Progenitor cell of endocrine pancreas (in vitro differentiated cells): ENCODE measurements around the gene SELENOK. TPM values are rescaled to one million over a fixed set of nuclear protein-coding genes. Genes with fewer than 3 reads are reported as not detected.

Source experiments
- DNase-seq: peaks from one replicate; pipeline ENCODE4 v3.0.0; 2021; ENCODE audit warnings: low spot score; ENCODE audit not compliant: unreplicated experiment
- H3K27ac Mint-ChIP-seq: 2 replicates; pipeline ENCODE4 v1.8.0; 2021; ENCODE audit warnings: mild to moderate bottlenecking, moderate library complexity, mixed read lengths
- H3K27me3 Mint-ChIP-seq: 2 replicates; pipeline ENCODE4 v1.8.0; 2021; ENCODE audit warnings: mixed read lengths
- H3K36me3 Mint-ChIP-seq: 2 replicates; pipeline ENCODE4 v1.8.0; 2022; ENCODE audit warnings: mixed read lengths; ENCODE audit not compliant: insufficient read depth
- H3K4me1 Mint-ChIP-seq: 2 replicates; pipeline ENCODE4 v1.8.0; 2021; ENCODE audit warnings: low read depth, mixed read lengths
- H3K4me3 Mint-ChIP-seq: 2 replicates; pipeline ENCODE4 v1.8.0; 2021; ENCODE audit warnings: low read depth, mild to moderate bottlenecking, moderate library complexity, mixed read lengths
- H3K9me3 Mint-ChIP-seq: 2 replicates; pipeline ENCODE4 v1.8.0; 2021; ENCODE audit warnings: low read depth, mixed read lengths
- CTCF ChIP-seq: fragments of 200-600 bp; sonication (generic); IDR thresholded peaks from one replicate; pipeline ENCODE4 v1.5.0; 2021; ENCODE audit warnings: antibody characterized with exemption, mild to moderate bottlenecking; ENCODE audit not compliant: unreplicated experiment
- total RNA-seq: library from RNA; stranded (reverse); gene quantifications from 2 replicates; pipeline ENCODE4 v1.2.1, GENCODE V29; 2021

Gene SELENOK
- total RNA-seq, 1 donor from 2014 or later = 40.2 TPM

GRCh38 chr3:53913401-53913800 lies 21.7 kb upstream of the SELENOK start:
- peaks cover 4% of the 10 kb centered on the region for H3K9me3 Mint-ChIP-seq
- no peak for DNase-seq
- no peaks in the 10 kb centered on the region for H3K4me1 Mint-ChIP-seq
- TF ChIP-seq CTCF = no peak
- H3K27ac Mint-ChIP-seq = no peak overlapping the region
- H3K27me3 Mint-ChIP-seq = peaks cover 30% of the 10 kb centered on the region
- no peak overlapping the region for H3K4me3 Mint-ChIP-seq
- H3K36me3 Mint-ChIP-seq = no peaks in the 10 kb centered on the region

- Mint-ChIP-seq H3K4me1 (peaks cover 7% of the 10 kb centered on the region), H3K27me3 (peaks cover 11% of the 10 kb centered on the region), H3K36me3 (no peaks in the 10 kb centered on the region), H3K4me3 (no peak overlapping the region), H3K9me3 (peaks cover 4% of the 10 kb centered on the region), H3K27ac (no peak overlapping the region)
- no peak for TF ChIP-seq CTCF
- no peak for DNase-seq
Measured at GRCh38 chr3:53902711-53903110, 11.1 kb upstream of the SELENOK start.

- no peak for TF ChIP-seq CTCF
- Mint-ChIP-seq H3K4me1 (peaks cover 7% of the 10 kb centered on the region), H3K27ac (no peak overlapping the region), H3K27me3 (peaks cover 17% of the 10 kb centered on the region), H3K4me3 (no peak overlapping the region), H3K36me3 (no peaks in the 10 kb centered on the region), H3K9me3 (peaks cover 4% of the 10 kb centered on the region)
- no peak for DNase-seq
Measured at GRCh38 chr3:53902067-53902466, 10.4 kb upstream of the SELENOK start.

GRCh38 chr3:53900666-53901331 lies 9.1 kb upstream of the SELENOK start:
- Mint-ChIP-seq H3K9me3 (no peaks in the 10 kb centered on the region), H3K4me3 (no peak overlapping the region), H3K4me1 (peaks cover 7% of the 10 kb centered on the region), H3K36me3 (no peaks in the 10 kb centered on the region), H3K27ac (no peak overlapping the region), H3K27me3 (peaks cover 15% of the 10 kb centered on the region)
- no peak for DNase-seq
- no peak for TF ChIP-seq CTCF

GRCh38 chr3:53899750-53900149 lies 8.1 kb upstream of the SELENOK start:
- H3K4me3 Mint-ChIP-seq = no peak overlapping the region
- peaks cover 7% of the 10 kb centered on the region for H3K4me1 Mint-ChIP-seq
- no peak overlapping the region for H3K27ac Mint-ChIP-seq
- H3K36me3 Mint-ChIP-seq = no peaks in the 10 kb centered on the region
- DNase-seq = no peak
- TF ChIP-seq CTCF = no peak
- no peaks in the 10 kb centered on the region for H3K9me3 Mint-ChIP-seq
- peaks cover 23% of the 10 kb centered on the region for H3K27me3 Mint-ChIP-seq
